Activated CD4-positive, alpha-beta T cell treated with anti-CD3 and anti-CD28 coated beads, Interleukin-2, amount 10 ng/mL, durations not matched to agents 24 days and 14 days (primary cell): Measurements from ENCODE around the gene PSMB5. TPM values are rescaled to one million over a fixed set of nuclear protein-coding genes. Genes with fewer than 3 reads are reported as not detected.

Source experiments
- DNase-seq: peaks from one replicate; pipeline ENCODE4 v3.0.0; 2022
- H3K27ac Mint-ChIP-seq: one replicate; pipeline ENCODE4 v1.8.0; 2022; ENCODE audit warnings: mild to moderate bottlenecking, mixed read lengths
- H3K27me3 Mint-ChIP-seq: one replicate; pipeline ENCODE4 v1.8.0; 2022; ENCODE audit warnings: mixed read lengths
- H3K36me3 Mint-ChIP-seq: one replicate; pipeline ENCODE4 v1.8.0; 2022; ENCODE audit warnings: low read depth, mild to moderate bottlenecking, mixed read lengths
- H3K4me1 Mint-ChIP-seq: one replicate; pipeline ENCODE4 v1.8.0; 2021; ENCODE audit warnings: mixed read lengths
- H3K4me3 Mint-ChIP-seq: one replicate; pipeline ENCODE4 v1.8.0; 2022; ENCODE audit warnings: mild to moderate bottlenecking, moderate library complexity, mixed read lengths
- H3K9me3 Mint-ChIP-seq: one replicate; pipeline ENCODE4 v1.8.0; 2021; ENCODE audit warnings: mixed read lengths
- intact Hi-C: fragments of 100-400 bp; cut with micrococcal nuclease; formaldehyde crosslinking; loops from one replicate; pipeline ENCODE4 v1.15.1; 2023
- total RNA-seq: library from RNA; stranded (reverse); gene quantifications from 2 replicates; pipeline ENCODE4 v1.2.3, GENCODE V29; 2022

The PSMB5 gene
- total RNA-seq, 1 donor from 2014 or later = 150 TPM

DNA sequence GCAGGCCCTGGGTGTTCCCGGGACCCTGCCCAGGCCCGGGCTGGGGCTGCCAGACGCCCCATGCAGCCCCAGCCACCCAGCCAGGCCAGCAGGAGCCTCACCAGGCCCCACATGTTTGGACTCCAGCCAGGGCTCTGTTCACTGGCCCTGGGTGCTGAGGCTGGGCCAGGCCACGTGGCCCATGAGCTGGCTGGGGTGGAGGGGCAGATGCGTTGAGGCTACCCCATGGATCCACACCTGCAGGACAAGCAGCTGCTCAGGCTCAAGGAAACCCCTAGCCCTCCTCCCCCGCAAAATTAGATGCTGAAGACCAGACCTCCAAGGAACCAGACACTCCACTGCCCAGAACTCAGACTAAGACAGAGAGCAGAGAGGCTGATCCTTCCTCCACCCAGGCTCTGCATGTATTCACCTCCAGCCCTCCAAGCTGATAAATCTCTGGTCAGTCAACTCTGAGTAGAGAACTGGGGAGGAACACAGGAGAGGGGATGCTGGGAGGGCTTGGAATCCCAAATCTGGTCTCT lies 21.0 kb upstream of the PSMB5 start:
- peaks cover 8% of the 10 kb centered on the region for H3K27me3 Mint-ChIP-seq

DNA sequence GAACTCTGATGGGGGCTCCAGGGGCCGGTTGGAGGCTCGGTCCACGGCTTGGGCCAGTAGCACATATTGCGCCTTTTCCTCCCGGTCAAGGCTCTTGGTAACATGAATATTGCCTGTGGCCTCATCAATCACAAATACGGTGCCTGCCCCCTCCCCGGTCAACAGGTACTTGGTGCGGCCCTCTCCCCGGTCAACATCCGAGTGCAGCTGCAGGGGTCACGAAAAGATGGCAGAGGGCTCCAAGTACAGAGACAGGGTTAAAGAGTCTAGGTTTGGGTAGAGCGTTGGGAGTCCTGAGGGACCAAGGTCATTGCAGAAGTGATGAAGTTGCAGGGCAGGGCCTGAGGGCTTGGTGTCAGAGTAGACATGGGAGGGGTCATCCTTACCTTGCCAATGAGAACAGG lies 20.4 kb upstream of the PSMB5 start:
- H3K36me3 Mint-ChIP-seq = peaks cover 10% of the 10 kb centered on the region
- no peak overlapping the region for H3K4me3 Mint-ChIP-seq
- no peak for DNase-seq
- H3K27me3 Mint-ChIP-seq = peaks cover 8% of the 10 kb centered on the region
- intact Hi-C loops = loop anchor here (5.0 kb wide), 1 partner anchor 48 kb away; no protein-coding TSS in a partner anchor
- peaks cover 17% of the 10 kb centered on the region for H3K4me1 Mint-ChIP-seq
- no peak overlapping the region for H3K27ac Mint-ChIP-seq
- H3K9me3 Mint-ChIP-seq = no peaks in the 10 kb centered on the region

More for the DNA sequence above, 21.0 kb upstream of the PSMB5 start:
- H3K27ac Mint-ChIP-seq = peak overlapping the region; percentile 64
- peak overlapping the region; percentile 80 for H3K4me3 Mint-ChIP-seq
- DNase-seq = no peak
- H3K36me3 Mint-ChIP-seq = peaks cover 11% of the 10 kb centered on the region
- intact Hi-C loops = loop anchor here (2.0 to 5.0 kb wide), 3 partner anchors 21 to 127 kb away; partner anchors contain the start of genes PRMT5 and PSMB5
- H3K9me3 Mint-ChIP-seq = no peaks in the 10 kb centered on the region
- peaks cover 17% of the 10 kb centered on the region for H3K4me1 Mint-ChIP-seq

DNA sequence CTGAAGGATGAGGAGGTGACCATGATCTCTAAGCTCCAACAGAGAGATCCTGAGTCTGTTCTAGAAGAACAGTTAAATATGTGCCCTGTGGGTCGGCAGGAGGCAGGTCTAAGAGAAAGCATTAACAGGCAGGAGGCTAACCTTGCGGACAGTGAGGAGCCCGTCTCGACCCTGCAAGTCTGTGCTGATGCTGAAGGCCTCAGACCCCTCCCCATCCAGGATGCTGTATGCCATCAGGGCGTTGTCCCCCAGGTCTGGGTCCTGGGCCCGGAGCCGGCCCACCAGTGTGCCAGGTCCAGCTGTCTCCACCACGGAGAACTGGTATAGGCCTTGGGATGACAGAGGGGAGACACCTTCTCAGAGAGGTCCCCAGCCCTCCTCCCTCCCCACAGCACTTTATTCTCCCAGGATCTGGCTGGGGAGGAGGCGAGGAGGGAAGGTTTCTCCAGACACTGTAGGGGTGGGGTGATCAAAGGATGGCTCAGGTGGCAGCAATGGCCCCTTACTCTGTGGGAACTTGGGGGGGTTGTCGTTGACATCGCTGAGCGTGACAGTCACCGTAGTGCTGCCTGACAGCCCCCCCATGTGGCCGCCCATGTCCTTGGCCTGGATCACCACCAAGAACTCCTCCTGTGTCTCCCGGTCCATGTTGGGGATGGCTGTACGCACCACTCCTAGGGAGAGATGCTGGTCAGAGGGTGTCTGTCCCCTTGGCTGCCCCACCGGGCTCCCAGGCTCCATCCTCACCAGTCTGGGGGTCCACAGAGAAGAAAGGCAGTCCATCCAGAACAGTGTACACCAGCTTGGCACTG lies 19.5 kb upstream of the PSMB5 start:
- Mint-ChIP-seq H3K27me3 (peaks cover 8% of the 10 kb centered on the region), H3K4me3 (no peak overlapping the region), H3K4me1 (peaks cover 17% of the 10 kb centered on the region), H3K27ac (no peak overlapping the region), H3K9me3 (no peaks in the 10 kb centered on the region), H3K36me3 (peaks cover 5% of the 10 kb centered on the region)
- DNase-seq = peak; percentile 70
- intact Hi-C loops = no loop called here

DNA sequence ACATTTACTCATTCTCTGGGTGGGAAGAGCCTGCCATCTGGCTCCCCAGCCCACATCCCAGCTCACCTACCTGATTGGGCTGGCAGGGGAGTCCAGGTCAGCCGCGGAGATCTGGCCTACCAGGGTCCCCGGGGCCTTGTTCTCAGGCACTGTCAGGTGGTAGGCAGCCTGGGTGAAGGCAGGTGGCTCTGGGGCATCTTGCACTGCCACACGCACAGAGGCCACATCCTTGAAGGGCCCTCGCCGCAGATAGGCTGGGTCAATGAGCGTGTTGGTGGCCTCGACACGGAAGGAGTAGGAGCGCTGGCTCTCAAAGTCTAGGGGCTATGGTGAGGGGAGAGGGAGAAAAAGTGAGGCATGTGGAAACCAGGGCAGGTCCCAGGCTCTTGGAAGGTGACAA lies 18.7 kb upstream of the PSMB5 start:
- Mint-ChIP-seq H3K36me3 (peaks cover 2% of the 10 kb centered on the region), H3K27ac (no peak overlapping the region), H3K4me3 (no peak overlapping the region), H3K27me3 (peaks cover 8% of the 10 kb centered on the region), H3K4me1 (peaks cover 17% of the 10 kb centered on the region), H3K9me3 (no peaks in the 10 kb centered on the region)
- DNase-seq = no peak
- intact Hi-C loops = no loop called here

DNA sequence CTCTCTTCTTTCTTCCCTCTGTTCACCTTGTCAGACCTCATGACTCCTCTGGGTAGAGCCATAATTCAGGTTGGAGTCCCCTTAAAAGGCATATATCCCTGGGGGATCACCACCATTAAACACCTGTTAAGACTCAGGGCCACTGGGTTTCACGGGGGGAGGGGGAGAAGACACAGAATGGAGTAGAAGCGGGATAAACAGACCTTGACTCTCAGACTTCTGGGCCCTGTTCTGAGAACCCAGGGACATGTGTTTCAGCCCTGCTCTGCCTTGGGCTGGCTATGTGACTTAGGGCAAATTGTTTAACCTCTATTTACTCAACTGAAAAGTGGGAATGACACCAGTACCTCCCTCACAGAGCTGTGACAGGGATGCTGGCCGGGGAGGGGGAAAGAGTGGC lies 18.0 kb upstream of the PSMB5 start:
- intact Hi-C loops = no loop called here
- no peak overlapping the region for H3K27ac Mint-ChIP-seq
- H3K4me1 Mint-ChIP-seq = peaks cover 12% of the 10 kb centered on the region
- no peaks in the 10 kb centered on the region for H3K9me3 Mint-ChIP-seq
- no peak for DNase-seq
- H3K27me3 Mint-ChIP-seq = peaks cover 8% of the 10 kb centered on the region
- no peak overlapping the region for H3K4me3 Mint-ChIP-seq
- no peaks in the 10 kb centered on the region for H3K36me3 Mint-ChIP-seq

DNA sequence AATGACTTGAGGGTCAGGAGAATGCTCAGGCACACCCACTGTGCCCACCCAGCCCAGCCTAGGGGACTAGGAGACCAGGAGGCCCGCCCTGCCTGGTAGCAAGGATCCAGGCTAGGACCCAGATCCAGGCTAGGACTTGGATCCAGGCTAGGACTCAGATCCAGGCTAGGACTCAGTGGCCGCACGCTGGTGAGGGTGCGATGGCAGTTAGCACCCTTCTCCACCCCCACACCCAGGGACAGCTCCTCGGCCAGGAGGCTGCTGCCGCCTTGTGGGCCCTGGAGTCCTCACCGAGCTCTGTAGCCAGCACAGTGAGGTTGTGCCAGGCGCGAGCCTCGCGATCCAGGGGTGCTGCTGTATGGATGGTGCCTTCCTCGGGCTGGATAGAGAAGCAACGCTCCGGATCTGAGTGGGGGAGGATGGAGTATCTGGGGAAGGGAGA lies 17.5 kb upstream of the PSMB5 start:
- intact Hi-C loops = no loop called here
- no peak overlapping the region for H3K4me3 Mint-ChIP-seq
- H3K4me1 Mint-ChIP-seq = peaks cover 12% of the 10 kb centered on the region
- DNase-seq = no peak
- no peaks in the 10 kb centered on the region for H3K36me3 Mint-ChIP-seq
- H3K27ac Mint-ChIP-seq = no peak overlapping the region
- H3K27me3 Mint-ChIP-seq = peaks cover 8% of the 10 kb centered on the region
- H3K9me3 Mint-ChIP-seq = no peaks in the 10 kb centered on the region

DNA sequence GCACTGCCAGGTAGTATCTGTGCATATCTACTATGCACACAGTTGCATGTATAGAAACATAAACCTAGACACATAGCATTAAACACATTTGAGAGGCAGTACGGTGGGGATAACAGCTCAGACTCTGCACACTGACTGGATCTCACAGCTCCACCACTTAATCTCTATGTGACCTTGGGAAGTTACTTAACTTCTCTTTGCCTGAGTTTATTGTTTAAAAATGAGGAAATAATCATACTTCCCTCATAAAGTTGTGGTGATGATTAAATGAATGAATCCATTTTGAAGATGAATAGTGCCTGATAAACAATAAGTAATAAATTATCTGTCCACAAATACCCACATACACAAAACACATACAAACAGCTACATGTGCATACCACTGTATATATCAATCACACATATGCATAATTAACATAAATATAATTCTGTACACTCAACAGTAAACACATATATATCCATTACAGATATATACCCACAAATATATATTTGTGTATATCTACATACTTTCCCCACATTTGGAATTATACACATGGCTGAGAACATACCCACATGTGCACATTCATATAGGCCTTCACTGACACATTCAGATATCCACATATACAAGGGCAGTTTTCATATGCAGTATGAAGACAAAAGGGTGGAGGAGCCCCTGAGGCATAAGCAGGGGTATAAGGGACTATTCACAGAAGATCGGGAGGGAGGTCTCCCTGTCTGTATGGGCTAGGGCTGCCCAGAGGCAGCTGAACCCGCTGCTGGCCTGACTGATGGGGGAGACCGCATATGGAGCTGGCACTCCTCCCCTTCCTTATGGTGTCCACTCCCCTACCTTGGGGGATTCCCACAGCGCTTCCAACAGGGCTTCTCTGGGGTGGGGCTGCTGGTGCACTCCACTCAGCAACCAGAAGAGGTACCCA lies 16.7 kb upstream of the PSMB5 start:
- peaks cover 3% of the 10 kb centered on the region for H3K27me3 Mint-ChIP-seq
- no peak overlapping the region for H3K27ac Mint-ChIP-seq
- no peak overlapping the region for H3K4me3 Mint-ChIP-seq
- no peaks in the 10 kb centered on the region for H3K36me3 Mint-ChIP-seq
- H3K4me1 Mint-ChIP-seq = peaks cover 6% of the 10 kb centered on the region
- no peak for DNase-seq
- intact Hi-C loops = no loop called here
- H3K9me3 Mint-ChIP-seq = no peaks in the 10 kb centered on the region

DNA sequence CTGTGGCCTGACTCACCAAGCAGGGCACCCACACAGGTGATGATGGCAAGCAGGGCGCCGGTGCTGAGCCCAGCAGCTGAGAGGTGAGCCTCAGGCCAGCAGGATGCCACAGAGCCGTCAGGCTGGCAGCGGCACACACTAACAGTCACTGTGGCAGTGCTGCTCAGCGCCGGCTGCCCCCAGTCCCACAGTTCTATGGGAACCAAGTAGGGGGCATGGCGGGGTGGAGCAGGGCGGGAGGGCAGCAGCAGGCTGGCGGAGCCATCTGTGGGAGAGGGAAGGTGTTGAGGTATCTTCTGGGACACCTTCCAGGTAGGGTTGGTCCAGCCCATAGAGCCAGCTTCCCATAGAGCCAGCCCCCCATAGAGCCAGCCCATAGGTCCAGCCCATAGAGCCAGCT lies 14.3 kb upstream of the PSMB5 start:
- Mint-ChIP-seq H3K9me3 (no peaks in the 10 kb centered on the region), H3K36me3 (no peaks in the 10 kb centered on the region), H3K27ac (no peak overlapping the region), H3K4me1 (no peaks in the 10 kb centered on the region), H3K27me3 (no peaks in the 10 kb centered on the region), H3K4me3 (no peak overlapping the region)
- DNase-seq = no peak
- intact Hi-C loops = no loop called here

DNA sequence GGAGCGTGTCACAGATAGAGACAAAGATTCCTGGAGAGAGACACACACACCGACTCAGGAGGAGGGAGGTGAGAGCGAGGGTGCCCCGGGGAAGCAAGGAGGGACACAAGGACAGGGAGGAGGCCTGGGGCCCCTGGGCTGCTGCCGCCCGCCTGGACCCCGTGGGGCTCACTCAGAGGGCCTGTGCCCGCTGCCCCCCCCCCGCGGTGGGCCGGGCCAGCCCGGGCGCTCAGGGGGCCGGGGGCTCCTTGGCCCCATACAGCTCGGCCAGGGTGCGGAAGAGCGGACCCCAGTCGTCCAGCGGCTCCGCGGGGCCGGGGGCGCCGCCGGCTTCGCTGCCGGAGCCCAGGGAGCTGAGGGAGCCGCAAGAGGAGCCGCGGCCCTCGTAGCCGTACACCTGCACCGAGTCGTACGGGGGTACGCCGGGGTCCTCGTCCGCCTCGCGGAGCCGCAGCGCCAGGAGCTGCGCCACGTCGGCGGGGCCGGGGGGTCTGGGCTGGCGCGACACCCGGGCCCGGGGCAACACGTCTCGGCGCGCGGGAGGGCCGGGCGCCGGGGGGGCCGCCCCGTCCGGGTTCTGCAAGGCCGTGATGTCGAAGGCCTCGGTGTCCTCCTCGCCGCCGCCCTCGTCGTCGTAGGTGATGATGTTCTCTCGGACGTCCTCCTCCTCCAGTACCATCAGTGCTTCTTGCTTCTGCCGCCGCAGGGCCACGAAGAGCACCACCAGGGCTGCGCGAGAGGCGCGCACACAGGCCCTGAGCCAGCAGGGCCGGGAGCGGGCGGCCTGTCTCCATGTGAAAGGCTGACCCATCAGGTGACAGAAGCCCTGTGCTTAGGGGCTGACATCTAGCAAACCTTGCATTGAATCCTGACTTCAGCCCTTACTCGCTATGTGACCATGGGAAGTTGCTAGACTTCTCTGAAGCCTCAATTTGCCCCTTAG lies 13.3 kb upstream of the PSMB5 start:
- Mint-ChIP-seq H3K4me1 (no peaks in the 10 kb centered on the region), H3K27ac (no peak overlapping the region), H3K9me3 (no peaks in the 10 kb centered on the region), H3K36me3 (no peaks in the 10 kb centered on the region), H3K27me3 (no peaks in the 10 kb centered on the region), H3K4me3 (no peak overlapping the region)
- intact Hi-C loops = no loop called here
- no peak for DNase-seq

DNA sequence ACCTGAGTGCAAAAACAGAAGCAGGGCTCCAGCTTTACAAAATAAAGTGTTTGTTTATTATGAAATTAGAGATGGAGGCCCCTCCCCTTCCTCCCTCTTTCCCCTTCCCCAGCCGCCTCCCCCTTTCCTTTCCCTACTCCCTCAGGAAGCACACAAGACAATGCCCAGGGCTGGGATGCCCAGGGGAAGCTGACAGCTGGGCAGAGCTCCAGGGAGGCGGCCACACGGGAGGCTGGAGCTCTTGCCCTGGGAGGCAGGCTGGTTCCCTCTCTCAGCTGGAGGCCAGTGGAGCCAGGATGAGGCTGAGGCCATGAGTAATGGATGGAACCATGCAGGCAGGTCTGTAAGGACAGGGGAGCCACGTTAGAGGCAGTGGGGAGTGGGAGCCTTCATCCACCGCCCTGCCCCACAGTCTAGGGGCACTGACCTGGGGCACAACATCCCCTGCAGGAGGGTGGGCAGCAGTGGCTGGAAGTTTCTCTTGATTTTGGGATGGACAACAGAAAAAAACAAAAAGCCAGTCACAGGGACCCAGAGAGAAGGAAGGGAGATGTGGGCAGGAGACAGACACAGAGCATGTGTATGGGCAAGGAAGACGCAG lies 12.4 kb upstream of the PSMB5 start:
- intact Hi-C loops = no loop called here
- Mint-ChIP-seq H3K4me1 (no peaks in the 10 kb centered on the region), H3K27ac (no peak overlapping the region), H3K27me3 (no peaks in the 10 kb centered on the region), H3K36me3 (no peaks in the 10 kb centered on the region), H3K4me3 (no peak overlapping the region), H3K9me3 (no peaks in the 10 kb centered on the region)
- DNase-seq = no peak

DNA sequence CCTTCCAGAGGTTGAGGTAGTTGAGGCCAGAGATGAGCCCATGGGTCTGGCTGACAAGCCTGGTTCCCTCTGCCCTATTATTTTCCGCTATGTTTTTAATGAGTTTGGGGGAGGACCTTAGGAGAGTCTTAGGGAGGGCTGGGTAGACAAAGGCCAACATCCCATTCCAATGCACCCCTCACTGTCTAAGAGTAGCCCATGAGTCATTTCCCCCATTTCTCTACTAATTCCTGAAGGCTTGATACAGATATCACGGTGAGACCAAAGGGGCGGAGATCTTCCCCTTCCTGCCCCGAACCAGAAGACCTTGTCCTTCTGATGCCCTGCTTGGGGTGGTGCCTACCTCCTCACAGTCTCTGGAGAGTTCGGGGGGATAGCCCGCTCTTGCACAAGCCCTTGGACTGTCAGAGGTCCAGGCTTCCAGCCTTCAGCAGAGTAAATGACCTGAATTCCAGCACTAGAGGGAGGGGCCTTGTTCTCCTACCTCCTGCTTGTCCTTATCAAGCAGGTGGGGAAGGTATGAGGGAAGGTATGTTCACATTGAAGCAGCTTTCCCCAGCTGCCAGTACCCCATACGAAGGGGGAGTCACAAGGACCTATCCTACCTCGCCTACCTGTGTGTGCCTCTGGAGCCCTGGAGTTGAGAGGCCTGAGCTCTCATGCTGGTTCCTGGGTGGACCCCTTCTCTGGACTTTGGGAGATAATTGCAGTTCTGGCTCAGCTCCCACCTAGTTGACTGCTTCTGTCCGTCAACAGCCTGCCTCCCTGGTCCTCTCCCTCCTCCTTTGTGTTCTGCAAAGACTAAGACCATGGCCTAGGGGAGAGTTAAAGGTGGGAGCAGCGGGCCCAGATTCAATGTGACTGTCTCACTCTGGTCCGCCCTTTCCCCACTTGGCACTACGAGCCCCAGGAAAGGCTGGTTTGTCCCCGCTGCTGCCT lies 11.0 kb upstream of the PSMB5 start:
- H3K4me1 Mint-ChIP-seq = no peaks in the 10 kb centered on the region
- intact Hi-C loops = no loop called here
- no peak overlapping the region for H3K27ac Mint-ChIP-seq
- H3K36me3 Mint-ChIP-seq = no peaks in the 10 kb centered on the region
- no peaks in the 10 kb centered on the region for H3K27me3 Mint-ChIP-seq
- no peak for DNase-seq
- no peak overlapping the region for H3K4me3 Mint-ChIP-seq
- no peaks in the 10 kb centered on the region for H3K9me3 Mint-ChIP-seq

DNA sequence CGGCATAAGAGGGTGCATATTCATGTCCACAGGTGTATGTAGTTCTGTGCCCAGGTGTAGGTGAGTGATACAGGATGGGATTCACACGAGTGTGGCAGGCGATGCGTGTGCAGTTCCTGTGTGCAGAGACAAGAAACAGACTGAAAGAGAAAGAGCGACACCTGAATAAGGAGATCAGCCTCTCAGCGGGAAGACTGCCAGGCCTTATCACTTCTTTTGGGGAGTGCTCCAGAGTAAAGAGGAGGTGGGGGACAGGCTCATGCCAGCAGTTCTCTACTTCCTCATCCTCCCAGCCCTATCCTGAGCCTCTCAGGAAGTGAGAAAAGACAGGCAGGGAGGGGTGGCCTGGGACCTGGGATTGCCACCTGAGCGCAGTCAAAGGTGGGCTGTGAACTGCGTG lies 10.1 kb upstream of the PSMB5 start:
- Mint-ChIP-seq H3K27ac (no peak overlapping the region), H3K4me3 (no peak overlapping the region), H3K9me3 (no peaks in the 10 kb centered on the region), H3K36me3 (no peaks in the 10 kb centered on the region), H3K27me3 (no peaks in the 10 kb centered on the region), H3K4me1 (no peaks in the 10 kb centered on the region)
- intact Hi-C loops = no loop called here
- no peak for DNase-seq
